HepG2 (cell line): Measurements from ENCODE around the gene SLIT1. TPM values are rescaled to one million over a fixed set of nuclear protein-coding genes. Genes with fewer than 3 reads are reported as not detected.
A peak's percentile ranks its signal among the peaks of the same experiment; 100 is the strongest.

Experiments
- ATAC-seq: fragments of 200-7000 bp; cut with Tn5 transposase; 3 replicates; pipeline ENCODE4 v1.9.1; 2020; ENCODE audit warnings: mild to moderate bottlenecking, moderate library complexity
- BruUV-seq: library from RNA; stranded (reverse); fragments of 400-500 nt; replicated peaks from 2 replicates; lab custom pipeline; 2021; lab: Mats Ljungman, UMichigan
- CTCF ChIA-PET: fragments of 300-600 bp; formaldehyde crosslinking; extraction: SDS; loops from one replicate; lab custom pipeline; 2021; ENCODE audit warnings: low total read pairs, inconsistent platforms, low intra/inter-chr PET ratio; lab: Yijun Ruan, JAX
- POLR2A ChIA-PET: fragments of 350-600 bp; sonication (Branson Sonifier 250); formaldehyde crosslinking; loops from one replicate; lab custom pipeline; 2020; ENCODE audit warnings: antibody characterized with exemption, inconsistent platforms; lab: Yijun Ruan, JAX
- DNase-seq: peaks from one replicate; pipeline ENCODE4 v3.0.0-alpha.2; 2015; ENCODE audit warnings: low spot score
- FAIRE-seq: peaks from 3 replicates; lab custom pipeline; 2011; peaks lifted over from hg19 to GRCh38; lab: Jason Lieb, UNC
- H2AFZ ChIP-seq: one replicate; pipeline ENCODE4 v1.6.1; 2011; ENCODE audit warnings: low read length, inconsistent platforms
- H3K27ac ChIP-seq: fragments of 300-600 bp; 3 replicates; pipeline ENCODE4 v1.8.0; 2011; ENCODE audit warnings: mixed run types, mild to moderate bottlenecking, mixed read lengths, low read length, inconsistent platforms; ENCODE audit not compliant: insufficient read depth; ENCODE audit errors: extremely low read length
- H3K27me3 ChIP-seq, 2 experiments: fragments of 200-600 bp in 1 of 2; 2 replicates in 1 of 2; 3 replicates in 1 of 2; pipeline versions ENCODE4 v1.6.0 to v1.8.0; 2011; ENCODE audit warnings: low read length in 2 of 2, mild to moderate bottlenecking in 2 of 2, moderate library complexity in 2 of 2, inconsistent platforms in 1 of 2; ENCODE audit not compliant: insufficient read depth in 2 of 2, control insufficient read depth in 1 of 2
- H3K36me3 ChIP-seq, 2 experiments: fragments of 200-600 bp in 1 of 2; replicated peaks in 1 of 2; 2 replicates in 1 of 2; 3 replicates in 1 of 2; pipeline versions ENCODE4 v1.5.1 to v1.8.0; 2011; ENCODE audit warnings: low read length in 2 of 2, inconsistent platforms in 1 of 2; ENCODE audit not compliant: insufficient read depth in 2 of 2, control insufficient read depth in 1 of 2
- H3K4me1 ChIP-seq: 2 replicates; pipeline ENCODE4 v1.5.1; 2012; ENCODE audit warnings: low read length, inconsistent platforms; ENCODE audit not compliant: insufficient read depth
- H3K4me2 ChIP-seq: 2 replicates; pipeline ENCODE4 v1.6.0; 2011; ENCODE audit warnings: low read depth, low read length, inconsistent platforms
- H3K4me3 ChIP-seq, 3 experiments: fragments of 200-600 bp in 1 of 3; sonication (generic), shearing (Covaris generic) in 1 of 3; replicated peaks in 1 of 3; 2 replicates each; pipeline ENCODE4 v1.5.1; 2011 to 2016; ENCODE audit warnings: low read length in 3 of 3, inconsistent platforms in 2 of 3, low read depth in 2 of 3, mild to moderate bottlenecking in 2 of 3, control low read depth in 1 of 3, mixed read lengths in 1 of 3; ENCODE audit not compliant: insufficient read depth in 1 of 3
- H3K79me2 ChIP-seq: one replicate; pipeline ENCODE4 v1.6.1; 2011; ENCODE audit warnings: low read length, inconsistent platforms; ENCODE audit not compliant: insufficient read depth
- H3K9ac ChIP-seq: 2 replicates; pipeline ENCODE4 v1.6.0; 2011; ENCODE audit warnings: mild to moderate bottlenecking, low read depth, low read length, inconsistent platforms; ENCODE audit not compliant: insufficient read depth
- H3K9me3 ChIP-seq: 2 replicates; pipeline ENCODE4 v1.5.1; 2012; ENCODE audit warnings: mild to moderate bottlenecking, low read length
- H4K20me1 ChIP-seq: 2 replicates; pipeline ENCODE4 v1.6.0; 2011; ENCODE audit warnings: inconsistent platforms, mild to moderate bottlenecking, low read length, moderate library complexity; ENCODE audit not compliant: insufficient read depth
- ATF7 ChIP-seq, 2 experiments: fragments of 450-650 bp in 1 of 2; sonication (generic) in 1 of 2; formaldehyde crosslinking in 1 of 2; IDR thresholded peaks; 2 replicates each; pipeline versions ENCODE4 v1.4.0 to v1.6.1; 2016 to 2020; ENCODE audit warnings: antibody characterized with exemption in 1 of 2, mild to moderate bottlenecking in 1 of 2, missing genetic modification reagents in 1 of 2
- FOXK2 ChIP-seq: fragments of 450-650 bp; IDR thresholded peaks from 2 replicates; pipeline ENCODE4 v1.6.1; 2016
- MIXL1 ChIP-seq: IDR thresholded peaks from 2 replicates; pipeline ENCODE4 v1.6.1; 2016
- MXD3 ChIP-seq: IDR thresholded peaks from 2 replicates; pipeline ENCODE4 v1.6.1; 2016; ENCODE audit warnings: mild to moderate bottlenecking, missing biosample characterization, missing genetic modification reagents
- MYNN ChIP-seq: sonication (generic); formaldehyde crosslinking; IDR thresholded peaks from 2 replicates; pipeline ENCODE4 v1.4.0; 2020; ENCODE audit warnings: mild to moderate bottlenecking, low read depth, missing genetic modification reagents
- POGZ ChIP-seq: sonication (generic); formaldehyde crosslinking; IDR thresholded peaks from 2 replicates; pipeline ENCODE4 v1.4.0; 2020; ENCODE audit warnings: mild to moderate bottlenecking, missing genetic modification reagents
- SKIL ChIP-seq: sonication (generic); formaldehyde crosslinking; IDR thresholded peaks from 2 replicates; pipeline ENCODE4 v1.8.0; 2022; ENCODE audit warnings: missing genetic modification reagents, mild to moderate bottlenecking, moderate library complexity, borderline replicate concordance
- SNAPC2 ChIP-seq: sonication (generic); formaldehyde crosslinking; IDR thresholded peaks from 2 replicates; pipeline ENCODE4 v1.8.1; 2022; ENCODE audit warnings: mild to moderate bottlenecking, missing genetic modification reagents
- SNAPC5 ChIP-seq: sonication (generic); formaldehyde crosslinking; IDR thresholded peaks from 2 replicates; pipeline ENCODE4 v1.8.1; 2023; ENCODE audit warnings: mild to moderate bottlenecking, missing genetic modification reagents, borderline replicate concordance
- SSRP1 ChIP-seq: IDR thresholded peaks from 2 replicates; pipeline ENCODE4 v1.6.1; 2016; ENCODE audit warnings: control low read depth
- ZMYM2 ChIP-seq: sonication (generic); formaldehyde crosslinking; IDR thresholded peaks from 2 replicates; pipeline ENCODE4 v1.8.0; 2022; ENCODE audit warnings: mild to moderate bottlenecking, missing genetic modification reagents
- ZNF501 ChIP-seq: sonication (generic); formaldehyde crosslinking; IDR thresholded peaks from 2 replicates; pipeline ENCODE4 v1.5.1; 2020; ENCODE audit warnings: mild to moderate bottlenecking, moderate library complexity, missing genetic modification reagents
- ZNF503 ChIP-seq: sonication (generic); formaldehyde crosslinking; IDR thresholded peaks from 2 replicates; pipeline ENCODE4 v1.4.0; 2020; ENCODE audit warnings: missing genetic modification reagents
- ZNF543 ChIP-seq: sonication (generic); formaldehyde crosslinking; IDR thresholded peaks from 2 replicates; pipeline ENCODE4 v1.4.0; 2020; ENCODE audit warnings: mild to moderate bottlenecking, missing genetic modification reagents
- ZNF710 ChIP-seq: sonication (generic); formaldehyde crosslinking; IDR thresholded peaks from 2 replicates; pipeline ENCODE4 v1.5.0; 2020; ENCODE audit warnings: mild to moderate bottlenecking, missing genetic modification reagents, borderline replicate concordance
- ZNF83 ChIP-seq: sonication (generic); formaldehyde crosslinking; IDR thresholded peaks from 2 replicates; pipeline ENCODE4 v1.4.0; 2020; ENCODE audit warnings: missing genetic modification reagents, mild to moderate bottlenecking, borderline replicate concordance
- WGBS: methylation state at CpG from one replicate; pipeline ENCODE4 v1.1.6; 2017; ENCODE audit warnings: low lambda C conversion rate; 5-methylcytosine and 5-hydroxymethylcytosine counted together
- in situ Hi-C: cut with HindIII; loops from 2 replicates; pipeline ENCODE4 v1.10.0; 2017; ENCODE audit warnings: low pct_unique_long_range_greater_than_20kb; ENCODE audit not compliant: extremely low pct_ligation_motif_present
- intact Hi-C: fragments of 100-400 bp; cut with micrococcal nuclease; formaldehyde crosslinking; loops from one replicate; pipeline ENCODE4 v1.10.0; 2022; ENCODE audit not compliant: unreplicated experiment
- polyA plus RNA-seq, 8 experiments: library from polyadenylated mRNA; depleted of rRNA in 3 of 8; stranded (reverse) in 7 of 8; unstranded in 1 of 8; fragments of >200 nt; fragmentation: Illumina TruSeq in 4 of 8; extraction: Trizol in 4 of 8; gene quantifications; 2 replicates each; pipeline versions ENCODE4 v1.2.1 to v1.2.3, GENCODE V29; 2011 to 2016; ENCODE audit warnings: low read depth in 4 of 8, missing spikeins in 1 of 8, mixed read lengths in 1 of 8; ENCODE audit not compliant: insufficient read depth in 1 of 8
- total RNA-seq, 5 experiments: library from RNA; depleted of rRNA; stranded (reverse); fragments of >200 nt; fragmentation: Illumina TruSeq; extraction: Trizol; gene quantifications; 2 replicates each; pipeline ENCODE4 v1.2.3, GENCODE V29; 2016; ENCODE audit warnings: low read depth in 1 of 5

The SLIT1 gene
- total and polyA plus RNA-seq, 2 of the 13 experiments (the other 11 are each of a cell fraction or from before 2014, with no cell fraction given), result 0.09 to 0.33 TPM

GRCh38 chr10:97140049-97140846, 45.5 kb downstream of the SLIT1 start:
- Histone ChIP-seq H3K9me3 (no peaks in the 10 kb centered on the region), H3K27me3 (0 out of 5 replicates have a peak, but pooled peaks cover 0 to 1% of the 10 kb centered on the region in 2 experiments), H3K4me3 (peak overlapping the region in 1 of 3 experiments; percentile 11; a peak in 1 of 6 replicates), H3K79me2 (no peaks in the 10 kb centered on the region), H3K4me2 (peak overlapping the region; percentile 41), H3K27ac (peak overlapping the region; percentile 78), H3K9ac (peak overlapping the region; percentile 64), H2AFZ (no peak overlapping the region), H3K36me3 (no peaks in the 10 kb centered on the region), H3K4me1 (peaks cover 68% of the 10 kb centered on the region), H4K20me1 (no peaks in the 10 kb centered on the region)
- ATAC-seq (peak; percentile 82), DNase-seq (peak; percentile 95), FAIRE-seq (peak; percentile 88)
- CTCF ChIA-PET, result no interaction called here
- POLR2A ChIA-PET, result interaction anchor here (0.7 to 3.1 kb wide), 9 partner anchors 9 to 70 kb away, joined by 3 to 41 read pairs (median 3); no protein-coding TSS in a partner anchor
- no TSS peak for BruUV-seq
- intact Hi-C loops (loop anchor here (1.0 kb wide), 1 partner anchor 17 kb away; no protein-coding TSS in a partner anchor), in situ Hi-C loops (no loop called here)
- 13% methylated on average over 23 of the region's 23 CpGs for WGBS
- TF ChIP-seq SNAPC2 (CRISPR knock-in tag), result no peak
- peak; percentile 92; the same call in 1 of the 2 replicates for TF ChIP-seq ZNF543 (CRISPR knock-in tag)
- no peak for TF ChIP-seq MXD3
- peak; percentile 35; the same call in 1 of the 2 replicates for TF ChIP-seq ZNF501 (CRISPR knock-in tag)
- peak; percentile 63; the same call in 1 of the 2 replicates for TF ChIP-seq ZMYM2
- 0 out of 2 replicates have a peak, but pooled peaks have one; percentile 51 for TF ChIP-seq MIXL1 (CRISPR knock-in tag)
- no peak for TF ChIP-seq MYNN
- TF ChIP-seq SNAPC5, result peak; percentile 27; the same call in 1 of the 2 replicates
- 0 out of 2 replicates have a peak, but pooled peaks have one; percentile 5 for TF ChIP-seq FOXK2
- TF ChIP-seq SSRP1 (CRISPR knock-in tag), result peak; percentile 77
- TF ChIP-seq POGZ (CRISPR knock-in tag), result peak; percentile 65
- peak; percentile 96 for TF ChIP-seq ZNF503 (CRISPR knock-in tag)
- TF ChIP-seq ATF7 (IDR thresholded peaks at IDR 0.05), result no peak
- TF ChIP-seq ATF7 (CRISPR knock-in tag; IDR thresholded peaks at IDR 0.05), result peak; percentile 89
- peak; percentile 88 for TF ChIP-seq ZNF710 (CRISPR knock-in tag)
- TF ChIP-seq SKIL (CRISPR knock-in tag), result peak; percentile 85
- TF ChIP-seq ZNF83 (CRISPR knock-in tag), result no peak
